Hepatocyte (in vitro differentiated cells): ENCODE measurements around the gene CLDN6.

Source experiments
- EZH2 ChIP-seq: fragments of 200-600 bp; sonication (generic); IDR thresholded peaks from 2 replicates; pipeline ENCODE4 v1.6.1; 2016; ENCODE audit warnings: antibody characterized with exemption, mild to moderate bottlenecking, borderline replicate concordance
- TF ChIP-seq, protein P1 (sequence below): fragments of 200-600 bp; sonication (generic); IDR thresholded peaks from 2 replicates; pipeline ENCODE4 v1.5.1; 2016; ENCODE audit warnings: antibody characterized with exemption, mild to moderate bottlenecking; ENCODE audit not compliant: poor library complexity

DNA sequence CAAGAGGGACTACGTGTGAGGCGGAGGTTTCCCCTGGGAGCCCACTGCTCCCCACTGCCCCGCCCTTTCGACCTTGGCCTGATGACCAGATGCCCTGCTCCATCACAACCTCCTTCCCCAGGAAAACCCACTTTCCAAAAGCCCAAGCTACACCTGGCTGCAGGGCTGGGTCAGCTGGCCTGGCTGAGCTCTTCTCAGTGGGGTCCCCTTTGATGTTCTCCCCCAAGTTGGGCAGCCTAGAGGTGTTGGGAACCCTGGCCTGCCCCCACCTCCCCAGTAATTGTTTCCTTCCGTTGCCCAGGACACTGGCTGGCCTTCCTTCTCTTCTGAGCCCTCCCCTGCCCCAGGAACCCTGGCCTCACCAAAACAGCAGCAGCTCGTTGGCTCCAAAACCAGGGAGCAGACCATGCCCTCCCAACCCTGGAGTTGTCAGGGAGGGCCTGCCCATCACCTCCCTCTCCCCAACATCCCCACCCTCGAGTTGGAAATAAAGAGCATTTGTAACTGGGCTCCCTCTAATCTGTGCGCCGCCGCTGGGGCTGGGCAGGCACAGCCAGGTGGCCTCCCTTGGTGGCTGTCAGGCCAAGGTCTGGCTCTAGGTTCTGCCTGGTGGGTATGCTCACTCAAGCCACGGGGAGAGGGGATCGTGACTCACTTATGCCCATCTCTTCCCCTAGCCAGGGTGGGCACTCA lies 3.8 kb downstream of the CLDN6 start:
- TF ChIP-seq, protein P1, sequence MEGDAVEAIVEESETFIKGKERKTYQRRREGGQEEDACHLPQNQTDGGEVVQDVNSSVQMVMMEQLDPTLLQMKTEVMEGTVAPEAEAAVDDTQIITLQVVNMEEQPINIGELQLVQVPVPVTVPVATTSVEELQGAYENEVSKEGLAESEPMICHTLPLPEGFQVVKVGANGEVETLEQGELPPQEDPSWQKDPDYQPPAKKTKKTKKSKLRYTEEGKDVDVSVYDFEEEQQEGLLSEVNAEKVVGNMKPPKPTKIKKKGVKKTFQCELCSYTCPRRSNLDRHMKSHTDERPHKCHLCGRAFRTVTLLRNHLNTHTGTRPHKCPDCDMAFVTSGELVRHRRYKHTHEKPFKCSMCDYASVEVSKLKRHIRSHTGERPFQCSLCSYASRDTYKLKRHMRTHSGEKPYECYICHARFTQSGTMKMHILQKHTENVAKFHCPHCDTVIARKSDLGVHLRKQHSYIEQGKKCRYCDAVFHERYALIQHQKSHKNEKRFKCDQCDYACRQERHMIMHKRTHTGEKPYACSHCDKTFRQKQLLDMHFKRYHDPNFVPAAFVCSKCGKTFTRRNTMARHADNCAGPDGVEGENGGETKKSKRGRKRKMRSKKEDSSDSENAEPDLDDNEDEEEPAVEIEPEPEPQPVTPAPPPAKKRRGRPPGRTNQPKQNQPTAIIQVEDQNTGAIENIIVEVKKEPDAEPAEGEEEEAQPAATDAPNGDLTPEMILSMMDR = no peak
- TF ChIP-seq EZH2 = no peak
